Memory B cell (primary cell): Measurements from ENCODE around the gene ZC3H7B.

ENCODE experiments used
- ATAC-seq: fragments of 150-1000 bp; cut with Tn5 transposase; 2 replicates; pipeline ENCODE4 v1.10.0; 2021; ENCODE audit warnings: low read depth, mild to moderate bottlenecking, moderate library complexity
- DNase-seq, 2 donors: peaks; one replicate each; pipeline ENCODE4 v3.0.0; 2022; ENCODE audit warnings: low spot score in 2 of 2
- H3K27ac Mint-ChIP-seq: one replicate; pipeline ENCODE4 v1.8.0; 2022; ENCODE audit warnings: mild to moderate bottlenecking, moderate library complexity, mixed read lengths
- H3K27me3 Mint-ChIP-seq: one replicate; pipeline ENCODE4 v1.8.0; 2022; ENCODE audit warnings: mixed read lengths
- H3K36me3 Mint-ChIP-seq: one replicate; pipeline ENCODE4 v1.8.0; 2022; ENCODE audit warnings: mild to moderate bottlenecking, mixed read lengths
- H3K4me1 Mint-ChIP-seq: one replicate; pipeline ENCODE4 v1.8.0; 2022; ENCODE audit warnings: mixed read lengths
- H3K4me3 Mint-ChIP-seq: one replicate; pipeline ENCODE4 v1.8.0; 2022; ENCODE audit warnings: mild to moderate bottlenecking, moderate library complexity, mixed read lengths
- H3K9me3 Mint-ChIP-seq: one replicate; pipeline ENCODE4 v1.8.0; 2022; ENCODE audit warnings: mixed read lengths

The ZC3H7B gene

DNA sequence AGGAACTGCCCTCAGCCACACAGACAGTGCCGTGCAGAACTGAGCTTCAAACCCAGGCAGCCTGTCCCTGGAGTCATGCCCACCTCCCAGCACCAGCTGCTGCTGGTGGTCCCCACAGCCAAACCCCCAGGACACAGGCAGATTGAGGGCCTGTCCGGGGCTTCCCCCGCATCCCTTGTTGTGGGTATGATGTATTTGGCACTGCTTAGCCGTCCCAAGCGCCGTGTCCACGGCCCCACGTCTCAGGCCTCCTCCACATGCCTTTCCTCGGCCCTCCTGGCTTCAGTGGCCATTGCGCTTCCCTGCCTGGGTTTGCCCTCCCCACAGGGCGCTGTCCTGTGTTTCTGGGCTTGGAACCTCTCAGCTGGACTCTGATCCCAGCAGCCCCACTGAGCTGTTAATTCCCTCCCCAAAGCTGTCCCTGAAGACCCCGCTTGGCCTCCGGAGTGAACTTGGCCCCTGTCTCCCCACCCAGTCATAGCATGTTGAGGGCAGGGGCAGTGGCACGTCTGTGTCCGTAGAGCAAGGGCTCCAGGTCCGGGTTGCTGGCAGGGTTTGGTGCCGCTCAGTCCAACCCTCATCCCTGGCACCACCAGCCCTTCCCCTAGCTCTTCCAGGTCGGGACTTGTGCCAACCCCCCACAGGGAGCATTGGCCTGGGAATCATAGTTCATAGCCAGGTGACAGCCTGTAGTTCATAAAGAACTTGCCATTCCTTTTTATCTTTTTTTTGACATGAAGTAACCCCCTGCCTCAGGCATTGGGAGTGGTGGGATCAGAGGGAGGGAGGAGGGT lies 45.9 kb downstream of the ZC3H7B start:
- Mint-ChIP-seq H3K27ac (no peak overlapping the region), H3K4me3 (no peak overlapping the region), H3K36me3 (peaks cover 38% of the 10 kb centered on the region), H3K27me3 (no peaks in the 10 kb centered on the region), H3K9me3 (no peaks in the 10 kb centered on the region), H3K4me1 (no peaks in the 10 kb centered on the region)
- ATAC-seq (no peak), DNase-seq (no peak)

DNA sequence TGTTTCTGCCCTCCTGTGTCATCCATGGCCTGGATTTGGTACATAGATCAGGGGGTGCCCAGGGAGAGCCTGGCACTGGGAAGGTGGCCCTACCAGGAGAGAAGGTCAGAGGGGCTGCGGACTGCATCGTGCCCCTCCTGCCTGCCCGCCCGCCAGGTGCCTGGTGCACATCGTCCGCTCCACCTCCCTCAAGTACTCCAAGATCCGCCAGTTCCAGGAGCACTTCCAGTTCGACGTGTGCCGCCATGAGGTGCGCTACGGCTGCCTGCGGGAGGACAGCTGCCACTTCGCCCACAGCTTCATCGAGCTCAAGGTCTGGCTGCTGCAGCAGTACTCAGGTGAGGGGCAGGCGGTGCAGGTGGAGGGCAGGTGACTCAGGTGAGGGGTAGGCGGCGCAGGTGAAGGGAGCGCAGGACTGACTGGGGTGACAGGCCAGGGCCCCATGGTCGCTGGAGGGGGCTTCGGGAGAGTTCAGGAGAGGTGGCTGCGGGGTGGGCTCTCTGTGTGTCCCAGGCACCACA lies 47.7 kb downstream of the ZC3H7B start:
- ATAC-seq (no peak), DNase-seq (no peak)
- no peak overlapping the region for H3K27ac Mint-ChIP-seq
- H3K27me3 Mint-ChIP-seq, result no peaks in the 10 kb centered on the region
- H3K4me1 Mint-ChIP-seq, result no peaks in the 10 kb centered on the region
- H3K4me3 Mint-ChIP-seq, result no peak overlapping the region
- no peaks in the 10 kb centered on the region for H3K9me3 Mint-ChIP-seq
- peaks cover 39% of the 10 kb centered on the region for H3K36me3 Mint-ChIP-seq

DNA sequence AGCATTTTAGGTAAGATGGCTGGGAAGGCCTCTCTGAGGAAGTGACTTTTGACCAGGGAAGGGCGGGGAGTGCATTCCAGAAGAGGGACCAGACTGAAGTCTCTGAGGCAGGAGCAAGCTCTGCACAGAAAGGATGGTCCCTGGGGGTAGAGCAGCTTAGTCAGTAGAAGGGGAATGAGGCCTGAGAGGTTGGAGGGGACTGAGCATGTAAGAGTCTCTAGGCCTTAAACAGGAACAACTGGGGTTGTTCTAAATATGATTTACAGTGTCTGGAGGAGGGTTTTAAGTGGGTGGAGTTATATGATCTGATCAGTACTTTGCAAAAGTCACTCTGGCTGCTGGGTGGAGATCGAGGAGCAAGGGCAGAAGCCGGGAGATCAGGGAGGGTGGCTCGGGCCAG lies 48.8 kb downstream of the ZC3H7B start:
- no peak for DNase-seq
- no peak overlapping the region for H3K4me3 Mint-ChIP-seq
- no peak for ATAC-seq
- H3K27ac Mint-ChIP-seq, result no peak overlapping the region
- H3K36me3 Mint-ChIP-seq, result peaks cover 41% of the 10 kb centered on the region
- no peaks in the 10 kb centered on the region for H3K27me3 Mint-ChIP-seq
- no peaks in the 10 kb centered on the region for H3K4me1 Mint-ChIP-seq
- no peaks in the 10 kb centered on the region for H3K9me3 Mint-ChIP-seq

DNA sequence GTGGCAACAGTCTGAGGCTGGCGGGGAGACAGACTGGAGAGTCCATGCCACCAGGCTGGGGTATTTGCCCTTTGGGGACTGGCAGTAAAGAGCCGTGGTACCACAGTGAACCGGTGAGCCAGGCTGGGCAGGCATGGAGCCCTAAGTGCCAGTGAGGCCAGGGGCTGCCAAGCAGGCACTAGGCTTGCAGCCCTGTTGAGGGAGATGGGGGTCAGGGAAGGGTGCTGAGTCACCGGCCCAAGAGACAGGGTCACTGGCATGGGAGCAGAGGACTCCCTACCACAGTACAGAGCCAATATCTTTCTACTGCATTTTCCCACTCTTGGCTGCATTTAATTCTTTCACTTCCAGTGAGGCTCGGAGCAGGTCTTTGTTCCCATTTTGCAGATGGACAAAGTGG lies 49.7 kb downstream of the ZC3H7B start:
- H3K27ac Mint-ChIP-seq, result no peak overlapping the region
- H3K27me3 Mint-ChIP-seq, result no peaks in the 10 kb centered on the region
- H3K36me3 Mint-ChIP-seq, result peaks cover 41% of the 10 kb centered on the region
- no peaks in the 10 kb centered on the region for H3K4me1 Mint-ChIP-seq
- ATAC-seq (no peak), DNase-seq (no peak)
- H3K9me3 Mint-ChIP-seq, result no peaks in the 10 kb centered on the region
- no peak overlapping the region for H3K4me3 Mint-ChIP-seq

DNA sequence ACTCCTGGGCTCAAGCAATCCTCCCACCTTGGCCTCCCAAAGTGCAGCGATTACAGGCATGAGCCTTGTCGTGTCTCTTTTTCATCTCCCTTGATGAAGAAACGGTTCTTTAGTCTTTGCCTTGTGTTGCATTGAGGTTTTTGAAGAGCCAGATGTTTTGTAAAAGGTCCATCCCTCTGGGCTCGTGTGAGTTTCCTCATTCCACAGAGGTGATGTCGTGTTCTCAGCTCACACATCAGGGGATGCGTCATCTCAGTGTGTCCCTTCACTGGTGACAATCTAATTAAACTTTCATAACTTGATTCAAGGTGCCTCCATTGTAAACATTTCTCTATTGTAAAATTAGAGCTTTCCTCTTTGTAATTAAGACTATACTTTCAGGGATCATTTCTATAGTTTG lies 50.7 kb downstream of the ZC3H7B start:
- no peak overlapping the region for H3K27ac Mint-ChIP-seq
- ATAC-seq (no peak), DNase-seq (no peak)
- H3K4me3 Mint-ChIP-seq, result no peak overlapping the region
- H3K27me3 Mint-ChIP-seq, result no peaks in the 10 kb centered on the region
- peaks cover 41% of the 10 kb centered on the region for H3K36me3 Mint-ChIP-seq
- no peaks in the 10 kb centered on the region for H3K9me3 Mint-ChIP-seq
- no peaks in the 10 kb centered on the region for H3K4me1 Mint-ChIP-seq

DNA sequence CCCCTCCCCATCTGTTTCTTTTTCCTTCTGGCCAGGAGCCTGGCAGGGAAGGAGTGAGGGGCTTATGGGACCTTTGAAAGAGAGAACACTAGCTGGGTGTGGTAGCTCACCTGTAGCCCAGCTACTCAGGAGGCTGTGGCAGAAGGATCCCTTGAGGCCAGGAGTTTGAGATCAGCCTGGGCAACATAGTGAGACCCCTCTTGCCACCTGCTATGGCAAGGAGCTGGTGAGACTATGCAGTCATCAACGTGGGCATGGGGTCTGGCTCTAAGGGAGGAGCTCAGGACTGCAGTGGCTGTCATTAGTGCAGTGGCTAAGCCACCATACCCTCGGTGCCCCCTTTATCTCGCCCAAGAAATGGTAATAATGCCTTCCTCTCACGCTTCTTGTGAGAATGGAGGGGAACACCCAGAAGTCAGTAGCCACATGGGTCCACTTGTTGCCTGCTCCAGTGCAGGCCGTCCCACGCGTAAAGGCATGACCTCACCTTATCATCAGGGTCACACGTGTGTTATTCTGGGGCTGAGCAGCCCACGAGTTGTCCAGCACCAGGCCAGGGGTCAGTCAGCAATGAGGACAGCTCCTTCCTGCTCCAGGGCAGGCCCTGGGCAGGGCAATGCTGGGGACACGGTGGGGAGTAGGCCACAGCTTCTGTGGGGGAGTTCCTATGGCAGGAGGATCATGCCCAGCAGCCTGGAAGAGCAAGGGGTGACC lies 52.7 kb downstream of the ZC3H7B start:
- Mint-ChIP-seq H3K27me3 (no peaks in the 10 kb centered on the region), H3K9me3 (no peaks in the 10 kb centered on the region), H3K4me3 (no peak overlapping the region), H3K4me1 (no peaks in the 10 kb centered on the region), H3K36me3 (peaks cover 33% of the 10 kb centered on the region), H3K27ac (no peak overlapping the region)
- DNase-seq (no peak), ATAC-seq (no peak)

DNA sequence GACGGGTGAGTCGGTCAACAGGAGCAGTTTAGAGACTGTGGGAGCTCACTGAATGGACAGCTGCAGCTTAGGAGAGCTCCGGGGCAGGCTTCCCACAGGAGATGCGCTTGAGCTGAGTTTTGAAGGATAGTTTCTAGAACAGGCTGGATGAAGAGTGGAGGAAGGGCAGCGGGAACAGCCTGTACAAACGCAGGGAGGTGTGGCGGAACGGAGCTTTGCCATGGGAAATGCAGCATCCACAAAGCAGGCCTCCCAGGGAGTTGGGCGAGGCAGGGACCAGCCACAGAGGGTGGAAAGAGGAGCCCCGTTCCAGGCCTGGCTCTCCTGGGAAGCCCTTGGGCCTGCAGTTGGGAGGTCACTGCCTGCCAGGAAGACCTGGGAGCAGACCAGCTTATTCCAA lies 53.7 kb downstream of the ZC3H7B start:
- no peak overlapping the region for H3K4me3 Mint-ChIP-seq
- no peaks in the 10 kb centered on the region for H3K9me3 Mint-ChIP-seq
- DNase-seq (no peak), ATAC-seq (no peak)
- H3K36me3 Mint-ChIP-seq, result peaks cover 28% of the 10 kb centered on the region
- no peaks in the 10 kb centered on the region for H3K27me3 Mint-ChIP-seq
- H3K4me1 Mint-ChIP-seq, result no peaks in the 10 kb centered on the region
- H3K27ac Mint-ChIP-seq, result no peak overlapping the region

DNA sequence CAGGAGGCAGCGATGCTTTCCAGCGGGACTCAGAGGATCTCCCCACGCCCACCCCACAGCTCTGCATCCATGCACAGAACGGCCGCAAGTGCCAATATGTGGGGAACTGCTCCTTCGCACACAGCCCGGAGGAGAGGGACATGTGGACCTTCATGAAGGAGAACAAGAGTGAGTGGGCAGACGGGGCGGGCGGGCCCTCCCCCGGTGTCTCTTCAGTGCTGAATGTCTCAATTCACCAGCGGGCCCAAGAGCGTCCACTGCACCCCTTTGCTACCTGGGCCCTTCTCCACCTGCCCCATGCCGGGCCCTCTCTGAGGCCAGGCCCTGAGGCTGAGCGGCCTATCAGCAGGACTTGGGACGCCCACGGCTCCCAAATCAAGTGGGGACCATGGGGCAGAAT lies 54.6 kb downstream of the ZC3H7B start:
- no peaks in the 10 kb centered on the region for H3K9me3 Mint-ChIP-seq
- no peak overlapping the region for H3K4me3 Mint-ChIP-seq
- ATAC-seq (no peak), DNase-seq (no peak)
- H3K36me3 Mint-ChIP-seq, result peaks cover 20% of the 10 kb centered on the region
- no peak overlapping the region for H3K27ac Mint-ChIP-seq
- no peaks in the 10 kb centered on the region for H3K4me1 Mint-ChIP-seq
- H3K27me3 Mint-ChIP-seq, result no peaks in the 10 kb centered on the region

DNA sequence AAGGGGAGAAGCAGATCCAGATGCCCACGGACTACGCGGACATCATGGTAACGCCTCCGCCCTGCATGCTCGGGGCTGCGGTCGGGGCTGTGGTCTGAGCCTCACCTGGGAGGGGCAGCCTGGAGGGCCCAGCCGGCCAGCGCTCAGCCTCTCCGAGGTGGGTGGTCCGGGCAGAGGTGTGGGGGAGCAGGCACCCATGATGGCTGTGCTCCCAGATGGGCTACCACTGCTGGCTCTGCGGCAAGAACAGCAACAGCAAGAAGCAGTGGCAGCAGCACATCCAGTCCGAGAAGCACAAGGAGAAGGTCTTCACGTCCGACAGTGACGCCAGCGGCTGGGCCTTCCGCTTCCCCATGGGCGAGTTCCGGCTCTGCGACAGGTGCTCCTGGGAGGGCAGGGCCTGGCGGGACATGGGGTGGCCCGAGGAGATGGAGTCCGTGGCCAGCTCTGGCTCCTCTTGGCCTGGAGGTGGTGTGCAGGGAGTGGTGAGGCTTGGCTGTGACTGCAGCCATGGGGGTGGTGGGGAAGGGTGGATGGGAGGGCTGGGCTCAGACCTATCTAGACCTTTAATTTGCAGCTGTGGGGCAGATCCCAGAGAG lies 55.2 kb downstream of the ZC3H7B start:
- H3K27ac Mint-ChIP-seq, result no peak overlapping the region
- H3K4me1 Mint-ChIP-seq, result no peaks in the 10 kb centered on the region
- ATAC-seq, result no peak
- no peaks in the 10 kb centered on the region for H3K9me3 Mint-ChIP-seq
- no peak overlapping the region for H3K4me3 Mint-ChIP-seq
- H3K27me3 Mint-ChIP-seq, result no peaks in the 10 kb centered on the region
- DNase-seq, result no peak
- peaks cover 18% of the 10 kb centered on the region for H3K36me3 Mint-ChIP-seq

DNA sequence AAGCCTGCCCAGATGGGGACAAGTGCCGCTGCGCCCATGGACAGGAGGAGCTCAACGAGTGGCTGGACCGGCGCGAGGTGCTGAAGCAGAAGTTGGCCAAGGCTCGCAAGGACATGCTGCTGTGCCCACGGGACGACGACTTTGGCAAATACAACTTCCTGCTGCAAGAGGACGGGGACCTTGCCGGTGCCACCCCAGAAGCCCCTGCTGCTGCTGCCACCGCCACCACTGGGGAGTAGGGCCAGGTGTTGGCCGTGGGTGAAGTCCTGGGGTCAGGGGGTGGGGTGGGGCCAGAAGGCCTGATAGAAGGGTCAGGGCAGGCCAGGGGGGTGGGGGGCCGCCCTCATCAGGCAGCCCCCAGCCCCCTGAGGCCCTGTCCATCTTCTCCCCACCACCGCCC lies 55.9 kb downstream of the ZC3H7B start:
- Mint-ChIP-seq H3K9me3 (no peaks in the 10 kb centered on the region), H3K36me3 (peaks cover 14% of the 10 kb centered on the region), H3K4me1 (no peaks in the 10 kb centered on the region), H3K27ac (no peak overlapping the region), H3K27me3 (no peaks in the 10 kb centered on the region), H3K4me3 (no peak overlapping the region)
- no peak for ATAC-seq
- DNase-seq, result no peak

DNA sequence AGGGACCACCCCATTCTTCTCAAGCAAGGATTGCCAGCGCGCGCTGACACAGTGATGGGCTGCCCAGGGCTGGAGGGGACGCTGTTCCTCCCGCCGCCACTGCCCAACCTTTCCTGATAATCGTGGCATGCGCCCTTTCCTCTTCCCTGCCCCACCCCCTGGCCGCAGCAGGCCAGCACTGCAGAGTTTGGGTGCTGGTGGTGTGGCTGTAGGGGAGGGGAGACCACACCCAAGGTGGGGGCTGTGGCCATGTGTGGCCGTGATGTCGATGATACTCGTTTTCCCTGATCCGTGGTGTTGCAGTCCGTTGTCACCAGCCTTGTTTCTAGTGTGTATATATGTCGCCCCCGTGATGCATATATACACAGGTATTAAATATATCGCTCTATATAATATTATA lies 57.6 kb downstream of the ZC3H7B start:
- H3K27ac Mint-ChIP-seq, result no peak overlapping the region
- H3K4me1 Mint-ChIP-seq, result no peaks in the 10 kb centered on the region
- ATAC-seq (no peak), DNase-seq (no peak)
- H3K4me3 Mint-ChIP-seq, result no peak overlapping the region
- H3K36me3 Mint-ChIP-seq, result peaks cover 7% of the 10 kb centered on the region
- H3K27me3 Mint-ChIP-seq, result no peaks in the 10 kb centered on the region
- H3K9me3 Mint-ChIP-seq, result no peaks in the 10 kb centered on the region

DNA sequence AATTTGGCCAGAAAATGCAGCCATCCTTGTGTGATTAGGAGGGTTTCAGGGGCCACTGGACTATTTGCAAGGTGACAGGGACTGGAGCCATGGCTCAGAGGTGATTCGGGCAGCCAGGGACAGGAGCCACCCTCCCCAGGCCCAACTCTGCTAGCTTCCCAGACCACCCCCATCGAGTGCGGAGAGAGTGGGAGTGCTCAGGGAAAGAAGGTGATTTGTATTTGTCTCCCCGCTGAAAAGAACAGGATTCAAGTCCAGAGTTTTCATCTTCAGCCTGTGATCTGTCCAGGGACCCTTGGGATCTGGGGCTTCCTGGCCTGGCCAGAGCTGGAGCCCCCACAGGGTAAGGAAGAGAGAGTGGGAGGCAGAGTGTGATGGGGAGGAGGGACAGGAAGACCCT lies 58.1 kb downstream of the ZC3H7B start:
- no peak for ATAC-seq
- no peak overlapping the region for H3K27ac Mint-ChIP-seq
- H3K4me3 Mint-ChIP-seq, result no peak overlapping the region
- no peaks in the 10 kb centered on the region for H3K27me3 Mint-ChIP-seq
- no peak for DNase-seq
- peaks cover 4% of the 10 kb centered on the region for H3K36me3 Mint-ChIP-seq
- no peaks in the 10 kb centered on the region for H3K9me3 Mint-ChIP-seq
- no peaks in the 10 kb centered on the region for H3K4me1 Mint-ChIP-seq

DNA sequence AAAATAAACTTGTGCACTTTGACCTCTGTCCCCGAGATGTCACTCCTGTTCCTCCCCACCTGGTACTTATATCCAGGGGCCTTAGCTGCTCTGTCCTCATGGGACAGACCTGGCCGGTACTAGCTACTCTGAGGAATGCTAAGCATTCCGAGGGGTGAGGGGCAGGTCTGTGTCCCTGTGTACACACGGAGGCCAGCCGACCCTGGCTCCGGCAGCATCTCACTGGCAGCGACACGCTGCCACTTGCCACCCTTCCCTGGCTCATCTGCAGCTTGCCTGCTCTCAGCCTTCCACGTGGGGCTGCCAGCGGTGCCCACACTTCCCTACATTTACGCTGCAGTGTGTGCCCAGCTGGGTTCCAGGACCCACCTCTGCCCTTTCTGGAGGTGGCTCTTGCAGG lies 58.8 kb downstream of the ZC3H7B start:
- no peaks in the 10 kb centered on the region for H3K9me3 Mint-ChIP-seq
- H3K27me3 Mint-ChIP-seq, result no peaks in the 10 kb centered on the region
- no peaks in the 10 kb centered on the region for H3K36me3 Mint-ChIP-seq
- DNase-seq (no peak), ATAC-seq (no peak)
- no peak overlapping the region for H3K27ac Mint-ChIP-seq
- no peak overlapping the region for H3K4me3 Mint-ChIP-seq
- no peaks in the 10 kb centered on the region for H3K4me1 Mint-ChIP-seq

DNA sequence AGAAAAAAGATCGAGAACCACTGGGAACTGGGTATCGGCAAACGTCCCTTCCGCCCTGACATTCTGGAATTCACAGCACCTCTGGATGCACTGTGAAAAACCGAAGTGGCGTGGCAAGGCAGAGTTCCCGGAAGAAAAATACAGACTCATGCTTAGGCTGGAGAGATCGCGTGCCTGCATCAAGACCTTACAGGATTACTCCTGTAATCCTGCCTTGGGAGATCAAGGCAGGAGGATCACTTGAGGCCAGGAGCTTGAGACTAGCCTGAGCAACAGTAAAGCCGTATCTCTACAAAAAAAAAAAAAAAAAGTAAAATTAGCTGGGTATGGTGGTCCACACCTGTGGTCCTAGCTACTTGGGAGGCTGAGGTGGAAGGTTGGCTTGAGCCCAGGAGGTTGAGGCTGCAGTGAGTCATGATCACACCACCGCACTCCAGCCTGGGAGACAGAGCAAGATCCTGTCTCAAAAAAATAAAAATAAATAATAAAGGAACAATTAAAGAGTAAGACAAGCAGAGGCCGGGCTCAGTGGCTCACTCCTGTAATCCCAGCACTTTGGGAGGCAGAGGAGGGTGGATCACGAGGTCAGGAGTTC lies 60.5 kb downstream of the ZC3H7B start:
- Mint-ChIP-seq H3K4me3 (no peak overlapping the region), H3K4me1 (no peaks in the 10 kb centered on the region), H3K9me3 (no peaks in the 10 kb centered on the region), H3K36me3 (no peaks in the 10 kb centered on the region), H3K27me3 (no peaks in the 10 kb centered on the region), H3K27ac (no peak overlapping the region)
- DNase-seq (no peak), ATAC-seq (no peak)
